Occipital lobe (tissue), 2 donors: Measurements from ENCODE around the gene LYPD4. TPM values are rescaled to one million over a fixed set of nuclear protein-coding genes. Genes with fewer than 3 reads are reported as not detected.

Source experiments
- DNase-seq: peaks from one replicate; lab custom pipeline; 2025; lab: John Stamatoyannopoulos, UW
- total RNA-seq: library from RNA; depleted of rRNA; stranded (reverse); fragments of >200 nt; gene quantifications from one replicate; pipeline ENCODE4 v1.2.3, GENCODE V29; 2014

LYPD4 gene
- total RNA-seq, 1 donor from 2014 or later: not detected

- no peak for DNase-seq
Measured at GRCh38 chr19:41853344-41853743, 8.9 kb upstream of the LYPD4 start.

- DNase-seq: no peak
Measured at GRCh38 chr19:41851456-41851855, 7.0 kb upstream of the LYPD4 start.

- no peak for DNase-seq
Measured at GRCh38 chr19:41850381-41850780, 5.9 kb upstream of the LYPD4 start.

GRCh38 chr19:41849067-41849466 lies 4.6 kb upstream of the LYPD4 start:
- DNase-seq: no peak

DNA sequence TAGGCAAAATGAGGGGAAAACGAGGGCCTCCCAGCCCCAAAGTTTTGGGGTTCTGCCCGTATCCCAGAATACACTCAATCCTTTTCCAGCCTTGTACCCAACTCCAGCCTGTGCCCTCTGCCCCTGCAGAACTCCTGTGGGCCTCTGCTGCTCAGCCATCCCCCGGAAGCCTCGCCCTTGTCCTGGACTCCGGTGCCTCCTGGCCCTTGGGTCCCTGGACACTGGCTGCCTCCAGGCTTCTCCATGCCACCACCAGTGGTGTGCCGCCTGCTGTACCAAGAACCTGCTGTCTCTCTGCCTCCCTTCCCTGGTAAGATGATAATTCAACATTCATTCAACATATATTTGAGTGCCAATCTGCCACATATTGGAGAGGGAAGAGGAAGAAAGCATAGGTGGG lies 4.2 kb upstream of the LYPD4 start:
- DNase-seq: no peak

DNA sequence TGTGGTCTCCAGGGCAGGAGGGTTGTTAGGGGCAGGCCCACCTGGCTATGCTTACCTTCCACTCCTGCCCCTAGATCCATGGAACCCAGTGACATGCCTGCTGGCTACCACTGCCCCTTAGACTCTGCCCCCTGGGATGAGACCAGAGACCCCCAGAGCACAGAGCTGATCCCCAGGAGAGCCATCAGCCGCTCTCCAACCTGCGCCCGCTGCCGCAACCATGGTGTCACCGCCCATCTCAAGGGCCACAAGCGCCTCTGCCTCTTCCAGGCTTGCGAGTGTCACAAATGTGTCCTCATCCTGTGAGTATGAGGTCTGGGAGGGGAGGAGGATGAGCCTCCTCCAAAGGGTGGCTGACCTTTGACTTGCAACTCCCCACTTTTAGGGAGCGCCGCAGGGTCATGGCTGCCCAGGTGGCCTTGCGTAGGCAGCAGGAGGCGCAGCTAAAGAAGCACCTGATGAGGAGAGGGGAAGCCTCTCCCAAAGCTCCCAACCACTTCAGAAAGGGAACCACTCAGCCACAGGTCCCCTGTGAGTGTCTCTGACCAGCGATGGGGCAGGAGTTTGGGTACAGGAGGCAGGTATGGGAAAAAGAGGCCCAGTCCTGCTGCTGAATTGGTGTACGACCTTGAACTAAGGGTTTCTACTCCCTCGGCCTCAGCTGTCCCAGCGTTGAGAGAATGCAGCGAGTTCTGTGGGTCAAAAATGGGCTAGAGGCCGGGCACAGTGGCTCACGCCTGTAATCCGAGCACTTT lies 3.0 kb upstream of the LYPD4 start:
- no peak for DNase-seq

GRCh38 chr19:41845051-41845590 lies 638 bp upstream of the LYPD4 start:
- no peak for DNase-seq

DNA sequence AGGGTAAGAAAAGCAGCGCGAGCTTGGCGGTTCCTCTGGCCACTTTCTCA lies 343 bp upstream of the LYPD4 start, which contains the start of gene DMRTC2:
Gene DMRTC2 (plus strand): TSS at position 42 of the 50 bp plus-strand sequence. CDS start 2,387 bp downstream, outside the sequence.
- no peak for DNase-seq

DNA sequence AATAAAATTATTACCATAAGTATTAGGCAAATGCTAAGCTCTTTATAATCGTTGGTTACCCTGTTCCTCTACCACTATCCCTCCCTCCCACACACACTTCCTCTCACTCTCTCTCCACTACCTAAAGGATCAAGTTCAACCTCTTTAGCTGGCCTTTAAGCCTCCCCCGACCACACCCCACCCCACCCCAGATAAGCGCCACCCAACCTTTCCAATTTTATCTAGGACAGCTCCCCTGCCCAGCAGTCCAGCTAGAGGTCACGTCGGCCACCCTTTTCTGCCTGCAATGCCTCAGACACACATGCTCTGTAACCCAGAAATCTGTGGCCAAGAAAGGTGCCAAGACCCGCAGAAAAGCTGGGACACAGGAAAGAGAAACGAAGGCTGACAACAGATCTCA lies 1.1 kb downstream of the LYPD4 start:
- DNase-seq: no peak

DNA sequence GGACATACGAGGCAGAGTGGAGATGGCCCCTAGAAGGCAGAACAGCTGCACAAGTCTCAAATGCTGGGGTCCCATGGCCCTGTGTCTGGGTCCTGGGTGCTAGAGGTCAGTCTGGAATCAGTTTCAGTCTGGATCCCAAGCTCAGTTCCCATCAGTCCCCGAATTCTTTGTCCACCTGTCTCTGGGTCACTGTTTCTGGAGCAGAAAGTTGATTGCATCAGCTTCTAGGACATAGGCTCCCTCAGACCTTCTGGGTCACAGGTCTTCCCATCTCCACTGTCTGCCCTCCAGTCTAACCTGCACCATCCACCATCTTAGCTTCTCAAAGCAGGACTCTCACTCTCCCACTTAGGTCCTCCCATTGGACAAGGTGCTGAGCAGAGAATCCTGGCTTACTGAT lies 5.3 kb downstream of the LYPD4 start:
- DNase-seq: no peak

DNA sequence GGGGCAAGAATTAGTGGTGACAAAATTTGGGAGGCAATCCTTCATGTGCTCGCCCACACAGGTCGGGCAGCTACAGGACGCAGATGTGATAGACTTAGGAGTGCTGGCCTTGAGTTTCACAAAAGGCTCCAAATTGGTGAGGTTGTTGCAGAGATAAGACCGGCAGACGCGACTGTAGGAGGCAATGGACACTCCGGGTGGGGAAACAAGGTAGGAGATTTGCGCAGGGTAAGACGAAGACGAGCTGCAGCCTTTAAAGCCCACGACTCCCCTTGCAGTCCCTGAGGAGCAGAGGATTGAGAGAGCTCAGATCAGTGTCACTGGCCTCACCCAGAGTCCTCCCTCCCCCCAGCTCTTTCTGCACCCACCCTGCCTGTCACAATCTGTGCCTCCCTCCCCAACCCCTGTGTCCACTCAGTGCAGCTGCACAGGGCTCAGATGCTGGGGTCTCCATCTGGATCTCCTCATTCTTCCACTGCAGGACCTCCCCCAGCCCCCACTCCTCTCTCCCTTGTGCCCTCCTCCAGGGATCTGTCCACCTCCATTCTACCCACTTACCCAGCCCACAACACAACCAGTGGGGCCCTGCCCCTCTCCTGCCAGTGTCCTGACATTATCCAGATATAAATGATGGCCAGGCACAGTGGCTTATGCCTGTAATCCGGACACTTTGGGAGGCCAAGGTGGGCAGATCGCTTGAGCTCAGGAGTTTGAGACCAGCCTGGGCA lies 6.3 kb downstream of the LYPD4 start:
- no peak for DNase-seq

GRCh38 chr19:41821003-41821735 lies 23.3 kb downstream of the LYPD4 start:
- no peak for DNase-seq

GRCh38 chr19:41816761-41817160 lies 27.7 kb downstream of the LYPD4 start:
- DNase-seq: no peak

DNA sequence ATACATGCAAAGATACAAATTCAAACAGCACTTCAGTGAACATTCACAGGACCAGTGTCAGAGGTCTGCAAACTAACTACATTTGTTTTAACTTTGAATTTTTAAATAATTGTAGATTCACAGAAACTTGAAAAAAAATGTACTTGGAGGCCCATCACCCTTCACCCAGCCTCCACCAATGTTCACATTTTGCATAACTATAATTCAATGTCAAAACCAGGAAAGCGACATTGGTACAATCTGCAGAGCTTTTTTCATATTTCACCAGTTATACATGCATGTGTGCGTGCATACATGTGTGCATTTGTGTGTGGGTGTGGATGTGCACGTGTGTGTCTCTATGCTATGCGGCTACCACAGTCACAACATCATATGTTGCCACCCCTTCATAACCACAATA lies 29.2 kb downstream of the LYPD4 start:
- no peak for DNase-seq

DNA sequence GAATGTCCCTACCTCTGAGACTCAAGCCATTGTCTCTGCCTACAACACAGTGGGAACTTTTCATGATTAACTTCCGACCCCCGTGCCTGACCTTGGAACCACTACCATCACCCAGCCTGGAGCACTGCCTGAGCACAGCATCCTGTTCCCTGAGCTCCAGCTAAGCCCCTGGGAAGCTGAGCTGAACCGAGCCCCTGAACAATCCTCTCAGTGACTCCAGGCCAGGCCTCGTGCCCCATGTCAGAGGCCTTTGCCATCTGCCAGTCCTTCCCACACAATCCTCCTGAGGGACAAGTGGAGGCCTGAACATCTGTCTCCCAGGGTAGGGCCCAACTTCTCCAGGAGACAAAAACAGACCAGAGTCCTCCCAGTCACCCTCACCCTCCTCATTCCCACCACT lies 30.6 kb downstream of the LYPD4 start:
- DNase-seq: no peak

DNA sequence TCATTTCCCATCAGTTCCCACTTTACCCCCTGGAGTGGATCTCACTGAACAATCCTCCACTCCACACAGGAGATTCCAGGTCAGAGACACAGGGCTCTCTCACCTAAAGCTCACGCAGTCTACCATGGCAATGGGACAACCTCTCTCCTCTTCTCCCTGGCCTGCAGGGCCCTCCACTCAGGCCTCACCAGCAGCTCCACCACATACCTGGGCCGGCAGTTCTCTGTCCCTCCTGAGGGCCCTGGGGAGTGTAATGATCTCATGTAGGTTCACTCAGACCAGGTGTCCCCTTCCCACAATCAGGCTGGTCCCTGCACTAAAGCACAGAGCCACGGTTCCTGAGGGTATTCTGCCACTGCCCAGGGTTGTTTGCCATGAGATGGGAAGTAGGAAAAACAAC lies 32.5 kb downstream of the LYPD4 start:
- no peak for DNase-seq

- DNase-seq: no peak
Measured at GRCh38 chr19:41811036-41811435, 33.4 kb downstream of the LYPD4 start.

DNA sequence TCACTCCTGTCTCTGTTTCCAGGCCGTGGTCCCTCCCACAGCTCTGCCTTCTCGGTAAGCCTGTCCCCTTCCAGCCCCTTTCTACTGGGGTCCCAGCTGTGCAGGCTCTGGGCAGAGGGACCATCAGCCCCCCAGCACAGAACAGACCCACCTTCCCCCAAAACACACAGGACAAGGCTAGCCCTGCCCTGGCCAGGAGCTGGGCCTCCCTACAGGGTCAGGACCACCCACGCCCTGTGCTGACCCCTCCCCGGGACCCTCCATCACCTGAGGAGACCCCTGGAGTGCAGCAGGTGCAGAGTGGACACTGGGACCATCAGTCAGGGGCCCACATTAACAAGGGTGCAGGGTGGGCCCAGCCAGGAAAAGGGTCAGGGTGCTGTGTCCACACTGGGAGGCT lies 34.2 kb downstream of the LYPD4 start:
- no peak for DNase-seq

DNA sequence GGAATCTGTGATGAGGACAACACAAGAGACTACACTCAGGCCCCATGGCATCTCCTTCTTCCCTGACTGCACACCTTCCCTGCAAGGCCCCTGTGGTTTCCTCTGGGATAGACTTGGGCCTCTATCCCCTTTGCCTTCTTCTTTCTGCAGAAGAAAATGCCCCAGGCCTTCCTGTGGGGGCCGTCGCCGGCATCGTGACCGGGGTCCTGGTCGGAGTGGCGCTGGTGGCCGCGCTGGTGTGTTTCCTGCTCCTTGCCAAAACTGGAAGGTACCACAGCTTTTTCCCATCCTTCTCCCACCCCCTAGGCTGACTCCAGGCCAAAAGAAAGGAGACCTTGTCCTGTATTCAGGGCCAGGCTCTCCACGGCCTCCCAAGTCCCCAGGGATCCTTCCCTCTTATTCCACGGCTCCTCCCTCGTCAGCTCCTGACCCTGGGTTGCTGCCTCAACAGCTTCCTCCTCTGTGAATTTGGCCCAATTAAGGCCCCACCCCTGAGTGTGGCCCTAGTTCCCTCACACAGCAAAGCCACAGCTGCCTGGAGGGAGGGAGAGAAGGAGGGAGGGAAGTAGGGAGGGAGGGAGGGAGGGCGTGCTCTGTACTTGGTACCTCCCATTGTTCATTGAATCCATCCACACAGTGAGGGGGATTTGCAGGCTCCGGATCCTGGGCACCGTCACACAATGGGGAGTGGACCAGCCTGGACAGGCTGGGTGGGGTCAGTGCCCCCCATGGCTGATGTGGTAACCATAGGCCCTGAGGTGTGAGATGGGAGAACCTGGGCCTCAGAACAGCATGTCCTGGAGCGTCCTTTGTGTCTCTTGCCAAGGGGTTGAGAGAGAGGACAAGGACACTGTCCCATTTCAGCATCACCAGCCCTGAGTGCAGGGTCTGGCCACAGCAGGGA lies 35.6 kb downstream of the LYPD4 start:
- no peak for DNase-seq

DNA sequence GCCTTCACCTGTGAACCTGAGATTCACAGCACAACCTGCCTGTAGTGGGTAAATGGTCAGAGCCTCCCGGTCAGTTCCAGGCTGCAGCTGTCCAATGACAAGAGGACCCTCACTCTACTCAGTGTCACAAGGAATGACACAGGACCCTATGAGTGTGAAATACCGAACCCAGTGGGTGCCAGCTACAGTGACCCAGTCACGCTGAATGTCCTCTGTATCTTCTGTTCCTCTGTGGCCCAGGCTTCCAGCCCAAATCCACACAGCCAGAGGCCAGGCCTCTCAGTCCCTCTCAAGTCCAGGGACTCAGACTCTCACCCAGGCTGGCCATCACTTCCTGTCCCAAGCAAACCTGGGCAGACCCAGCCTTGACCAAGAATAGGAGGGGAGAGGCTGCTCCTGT lies 37.3 kb downstream of the LYPD4 start:
- DNase-seq: no peak

- no peak for DNase-seq
Measured at GRCh38 chr19:41804336-41804735, 40.1 kb downstream of the LYPD4 start.

DNA sequence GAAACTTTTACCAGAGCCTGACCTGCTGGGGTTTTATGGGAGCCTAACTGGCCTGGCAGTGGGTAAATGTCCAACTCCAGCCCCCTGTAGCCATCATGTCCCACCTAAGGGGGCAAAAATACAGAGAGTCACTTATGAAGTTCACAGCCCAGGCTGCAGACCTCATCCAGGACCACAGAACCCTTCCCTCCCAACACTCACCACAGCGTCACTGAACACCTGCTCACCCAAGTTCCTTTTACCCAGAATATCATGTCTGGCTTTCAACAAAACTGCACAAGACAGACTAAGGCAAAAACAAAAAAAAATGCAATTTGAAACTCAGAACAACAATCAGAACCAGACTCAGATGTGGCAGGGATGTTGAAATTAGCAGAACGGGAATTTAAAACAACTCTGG lies 41.7 kb downstream of the LYPD4 start:
- no peak for DNase-seq
